Measurements from ENCODE around the gene EDAR. TPM values are rescaled to one million over a fixed set of nuclear protein-coding genes. Genes with fewer than 3 reads are reported as not detected.

Gene EDAR
- total RNA-seq, 1 donor from 2014 or later: not detected

- H3K27ac Mint-ChIP-seq (ENCODE audit: unreplicated experiment): peak overlapping the region; percentile 27
- peaks cover 2% of the 10 kb centered on the region for H3K9me3 Mint-ChIP-seq (ENCODE audit: unreplicated experiment)
- no peaks in the 10 kb centered on the region for H3K4me1 ChIP-seq (ENCODE audit: insufficient read depth, low read length)
- no peak for FAIRE-seq
- H3K27me3 Mint-ChIP-seq (ENCODE audit: low read depth, unreplicated experiment): peaks cover 67% of the 10 kb centered on the region
- TF ChIP-seq EZH2 (IDR thresholded peaks at IDR 0.05; ENCODE audit: insufficient read depth, low read length): no peak
- no peak for TF ChIP-seq CTCF (IDR thresholded peaks at IDR 0.05; ENCODE audit: insufficient read depth, low read depth, low read length)
- no peak for DNase-seq (ENCODE audit: low read depth)
- no peak overlapping the region for H3K4me2 ChIP-seq (ENCODE audit: low read length)
- H3K4me3 ChIP-seq (ENCODE audit: insufficient read depth, low read depth, low read length): no peak overlapping the region
- no peak overlapping the region for H3K27ac ChIP-seq (ENCODE audit: low read depth, low read length)
- no peaks in the 10 kb centered on the region for H3K36me3 Mint-ChIP-seq (ENCODE audit: low read depth, unreplicated experiment)
- no peak overlapping the region for H3K4me3 Mint-ChIP-seq (ENCODE audit: unreplicated experiment)
- H2AFZ ChIP-seq (ENCODE audit: low read depth, low read length): no peak overlapping the region
- H3K79me2 ChIP-seq (ENCODE audit: insufficient read depth, low read length): no peaks in the 10 kb centered on the region
- H3K36me3 ChIP-seq (ENCODE audit: insufficient read depth, low read length): no peaks in the 10 kb centered on the region
- H3K9me3 ChIP-seq (ENCODE audit: insufficient read depth, low read depth, low read length): no peaks in the 10 kb centered on the region
- peaks cover 15% of the 10 kb centered on the region for H3K4me1 Mint-ChIP-seq (ENCODE audit: low read depth, unreplicated experiment)
- peaks cover 36% of the 10 kb centered on the region for H3K27me3 ChIP-seq (ENCODE audit: insufficient read depth, low read length)
- H4K20me1 ChIP-seq (ENCODE audit: insufficient read depth, low read length): no peaks in the 10 kb centered on the region
- H3K9ac ChIP-seq (ENCODE audit: low read length): no peak overlapping the region
Measured at GRCh38 chr2:108988076-108988795, 784 bp downstream of the EDAR start.

GRCh38 chr2:108986916-108987510, 2.0 kb downstream of the EDAR start:
- TF ChIP-seq EZH2 (IDR thresholded peaks at IDR 0.05; ENCODE audit: insufficient read depth, low read length) (no peak), CTCF (IDR thresholded peaks at IDR 0.05; ENCODE audit: insufficient read depth, low read depth, low read length) (no peak)
- no peak overlapping the region for H3K4me2 ChIP-seq (ENCODE audit: low read length)
- FAIRE-seq: no peak
- no peaks in the 10 kb centered on the region for H3K4me1 ChIP-seq (ENCODE audit: insufficient read depth, low read length)
- H3K27me3 Mint-ChIP-seq (ENCODE audit: low read depth, unreplicated experiment): peaks cover 71% of the 10 kb centered on the region
- DNase-seq (ENCODE audit: low read depth): no peak
- H3K27me3 ChIP-seq (ENCODE audit: insufficient read depth, low read length): peaks cover 48% of the 10 kb centered on the region
- H3K79me2 ChIP-seq (ENCODE audit: insufficient read depth, low read length): no peaks in the 10 kb centered on the region
- H2AFZ ChIP-seq (ENCODE audit: low read depth, low read length): no peak overlapping the region
- no peak overlapping the region for H3K27ac ChIP-seq (ENCODE audit: low read depth, low read length)
- H3K9me3 Mint-ChIP-seq (ENCODE audit: unreplicated experiment): peaks cover 2% of the 10 kb centered on the region
- no peaks in the 10 kb centered on the region for H3K36me3 Mint-ChIP-seq (ENCODE audit: low read depth, unreplicated experiment)
- no peak overlapping the region for H3K4me3 Mint-ChIP-seq (ENCODE audit: unreplicated experiment)
- no peaks in the 10 kb centered on the region for H3K36me3 ChIP-seq (ENCODE audit: insufficient read depth, low read length)
- no peak overlapping the region for H3K9ac ChIP-seq (ENCODE audit: low read length)
- no peaks in the 10 kb centered on the region for H3K9me3 ChIP-seq (ENCODE audit: insufficient read depth, low read depth, low read length)
- no peaks in the 10 kb centered on the region for H4K20me1 ChIP-seq (ENCODE audit: insufficient read depth, low read length)
- peaks cover 15% of the 10 kb centered on the region for H3K4me1 Mint-ChIP-seq (ENCODE audit: low read depth, unreplicated experiment)
- no peak overlapping the region for H3K4me3 ChIP-seq (ENCODE audit: insufficient read depth, low read depth, low read length)
- no peak overlapping the region for H3K27ac Mint-ChIP-seq (ENCODE audit: unreplicated experiment)

- no peaks in the 10 kb centered on the region for H3K36me3 ChIP-seq (ENCODE audit: insufficient read depth, low read length)
- TF ChIP-seq EZH2 (IDR thresholded peaks at IDR 0.05; ENCODE audit: insufficient read depth, low read length): no peak
- TF ChIP-seq CTCF (IDR thresholded peaks at IDR 0.05; ENCODE audit: insufficient read depth, low read depth, low read length): no peak
- H4K20me1 ChIP-seq (ENCODE audit: insufficient read depth, low read length): no peaks in the 10 kb centered on the region
- no peak overlapping the region for H3K4me3 ChIP-seq (ENCODE audit: insufficient read depth, low read depth, low read length)
- Mint-ChIP-seq H3K9me3 (ENCODE audit: unreplicated experiment) (peaks cover 2% of the 10 kb centered on the region), H3K4me1 (ENCODE audit: low read depth, unreplicated experiment) (peaks cover 10% of the 10 kb centered on the region), H3K27ac (ENCODE audit: unreplicated experiment) (no peak overlapping the region), H3K27me3 (ENCODE audit: low read depth, unreplicated experiment) (peaks cover 73% of the 10 kb centered on the region), H3K4me3 (ENCODE audit: unreplicated experiment) (no peak overlapping the region), H3K36me3 (ENCODE audit: low read depth, unreplicated experiment) (no peaks in the 10 kb centered on the region)
- no peak overlapping the region for H3K4me2 ChIP-seq (ENCODE audit: low read length)
- no peaks in the 10 kb centered on the region for H3K79me2 ChIP-seq (ENCODE audit: insufficient read depth, low read length)
- H2AFZ ChIP-seq (ENCODE audit: low read depth, low read length): no peak overlapping the region
- no peak for FAIRE-seq
- peaks cover 50% of the 10 kb centered on the region for H3K27me3 ChIP-seq (ENCODE audit: insufficient read depth, low read length)
- no peak overlapping the region for H3K27ac ChIP-seq (ENCODE audit: low read depth, low read length)
- H3K9me3 ChIP-seq (ENCODE audit: insufficient read depth, low read depth, low read length): no peaks in the 10 kb centered on the region
- no peaks in the 10 kb centered on the region for H3K4me1 ChIP-seq (ENCODE audit: insufficient read depth, low read length)
- DNase-seq (ENCODE audit: low read depth): no peak
- H3K9ac ChIP-seq (ENCODE audit: low read length): no peak overlapping the region
Measured at GRCh38 chr2:108983610-108984009, 5.4 kb downstream of the EDAR start.

Data from astrocyte (in vitro differentiated cells and primary cell).